CD1c-positive myeloid dendritic cell (primary cell): ENCODE results near the gene MEGF6.

Experiments used
- DNase-seq: peaks from one replicate; pipeline ENCODE4 v3.0.0-alpha.2; 2016; ENCODE audit errors: extremely low spot score

The MEGF6 gene

DNA sequence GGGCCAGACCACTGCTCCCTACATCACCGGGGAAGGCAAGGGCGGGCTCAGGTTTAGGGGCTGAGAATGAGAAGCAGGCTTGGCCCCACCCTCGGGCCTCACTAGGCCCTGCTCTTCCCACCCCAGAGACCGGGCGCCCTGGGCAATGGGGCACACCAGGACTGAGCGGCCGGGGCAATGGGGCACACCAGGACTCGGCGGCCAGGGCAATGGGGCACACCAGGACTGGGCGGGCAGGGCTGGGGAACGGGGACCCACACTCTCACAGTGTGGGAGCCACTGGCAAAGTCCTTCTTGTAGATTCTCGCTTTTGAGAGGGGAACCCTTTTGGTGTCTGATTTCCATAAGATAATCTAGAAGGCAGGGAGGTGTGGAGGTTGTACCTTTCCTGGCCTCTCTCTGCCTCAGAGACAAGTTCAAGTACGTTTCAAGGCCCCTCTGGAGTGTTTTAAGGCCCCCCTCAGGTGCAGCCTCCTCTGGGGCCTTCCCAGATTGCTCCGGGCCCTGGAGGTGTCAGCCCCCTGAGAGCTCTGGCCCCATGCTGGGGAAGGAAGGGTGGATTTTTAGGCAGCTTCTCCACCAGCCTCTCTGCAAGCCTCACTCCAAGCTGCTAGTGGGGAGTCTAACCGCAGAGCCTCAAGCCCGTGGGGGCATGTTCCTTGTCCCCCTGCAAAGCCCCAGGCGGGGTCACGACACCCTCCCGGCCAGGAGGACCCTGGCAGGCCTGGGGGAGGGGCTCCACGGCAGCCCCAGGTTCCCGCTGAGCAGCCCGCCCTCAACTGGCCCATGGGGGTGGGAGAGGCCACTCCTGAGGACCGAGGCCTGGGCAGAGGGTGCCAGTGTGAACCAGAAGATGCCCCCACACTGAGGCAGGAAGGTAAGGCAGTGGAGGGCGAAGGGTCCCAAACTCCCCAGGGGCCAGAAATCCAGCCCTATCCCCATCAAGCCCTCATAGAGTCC is 90.6 kb downstream of the MEGF6 start:
- no peak for DNase-seq

- no peak for DNase-seq
Observed at GRCh38 chr1:3519301-3519885, 91.9 kb downstream of the MEGF6 start.

DNA sequence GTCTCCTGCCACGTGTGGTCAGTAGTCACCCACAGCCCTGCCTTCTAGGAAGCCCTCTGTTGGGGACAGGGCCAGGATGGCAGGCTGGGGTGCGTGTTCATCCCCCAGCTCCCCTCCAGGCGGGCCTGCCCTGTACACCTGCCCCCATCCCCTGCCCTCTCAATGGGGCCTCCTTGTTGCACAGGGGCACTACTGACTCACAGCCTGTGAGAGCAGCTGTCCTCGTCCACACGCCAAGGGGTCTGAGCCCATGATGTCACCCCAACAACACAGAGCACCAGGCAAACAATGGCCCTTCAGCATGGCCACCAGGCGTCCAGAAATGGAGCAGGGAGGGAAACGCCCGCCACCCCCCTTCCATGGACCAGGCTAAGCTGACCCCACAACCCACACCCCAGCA is 92.6 kb downstream of the MEGF6 start:
- no peak for DNase-seq

DNA sequence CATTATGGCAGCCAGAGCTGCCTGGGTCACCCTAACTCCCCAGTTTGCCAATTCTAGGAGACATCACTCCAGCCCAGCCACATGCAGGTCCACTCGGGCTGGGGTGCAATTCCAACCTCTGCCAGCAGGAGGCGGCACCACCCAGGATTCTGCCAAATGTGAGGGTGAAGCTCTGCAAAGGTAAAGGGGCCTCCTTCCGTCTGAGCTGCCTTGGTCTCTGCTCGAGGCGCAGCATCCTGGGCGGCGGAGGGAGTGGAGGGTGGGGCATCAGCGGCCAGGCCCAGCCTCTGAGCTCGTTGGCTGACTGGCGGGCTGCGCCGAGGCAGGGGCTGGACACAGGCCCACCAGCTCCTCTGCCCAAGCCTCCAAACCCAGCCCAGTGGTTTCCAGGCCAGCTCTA is 93.1 kb downstream of the MEGF6 start:
- DNase-seq, result no peak

DNA sequence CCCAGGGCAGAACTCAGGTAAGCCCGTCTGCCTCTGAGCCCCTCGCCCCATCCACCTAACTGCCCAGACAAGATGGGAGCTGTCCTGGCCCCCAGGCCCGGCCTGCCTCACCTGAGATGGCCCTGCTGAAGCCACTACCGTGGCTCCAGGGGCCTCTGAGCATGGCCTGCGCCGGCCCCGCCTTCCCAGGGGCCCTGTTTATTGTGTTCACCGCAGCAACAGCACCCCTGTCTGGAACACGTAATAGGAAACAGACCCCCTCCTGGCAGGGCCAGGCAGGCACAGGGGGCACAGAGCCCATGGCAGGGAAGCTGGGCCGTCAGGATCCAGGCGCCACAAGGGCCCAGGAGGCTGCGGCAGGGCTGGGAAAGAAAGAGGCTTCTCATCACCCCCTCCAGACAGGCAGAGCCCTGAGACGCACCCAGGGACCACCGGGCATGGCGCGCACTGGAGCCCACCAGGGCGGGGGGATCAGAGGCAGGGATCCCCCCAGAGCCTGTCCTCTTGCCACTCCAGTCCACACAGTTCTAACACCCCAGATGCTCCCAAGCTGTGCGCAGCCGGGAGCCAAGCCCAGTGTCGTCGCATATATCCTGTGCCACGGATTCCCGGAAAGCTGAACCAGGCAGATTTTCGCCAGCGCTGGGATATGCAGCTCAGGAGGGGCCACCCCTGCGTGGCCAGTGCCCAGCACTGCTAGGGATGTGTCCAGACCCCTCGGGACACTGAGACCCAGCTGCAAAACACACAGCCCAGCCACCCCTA is 94.2 kb downstream of the MEGF6 start:
- DNase-seq, result no peak

- no peak for DNase-seq
Observed at GRCh38 chr1:3516481-3516869, 94.8 kb downstream of the MEGF6 start.

GRCh38 chr1:3515774-3516480 is 95.4 kb downstream of the MEGF6 start:
- DNase-seq, result no peak

GRCh38 chr1:3515272-3515671 is 96.0 kb downstream of the MEGF6 start:
- no peak for DNase-seq

DNA sequence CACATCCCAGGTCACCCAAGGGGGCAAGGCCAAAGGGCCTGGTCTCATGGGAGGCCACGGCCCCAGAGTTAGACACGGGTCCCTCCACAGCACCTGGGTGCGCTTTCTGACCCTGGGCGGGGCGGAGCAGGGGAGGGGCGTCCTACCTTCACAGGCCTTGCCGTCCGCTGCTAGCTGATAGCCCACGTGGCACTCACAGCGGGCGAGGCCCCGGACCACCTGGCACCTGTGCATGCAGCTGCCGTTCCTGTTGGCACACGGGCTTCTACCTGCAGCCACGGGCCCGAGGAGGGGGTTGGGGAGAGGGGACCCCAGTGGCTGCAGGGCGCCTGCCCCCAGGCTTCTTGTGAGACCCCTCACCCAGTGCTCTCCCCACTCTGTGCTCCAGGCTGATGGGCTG is 96.9 kb downstream of the MEGF6 start:
- DNase-seq, result no peak

DNA sequence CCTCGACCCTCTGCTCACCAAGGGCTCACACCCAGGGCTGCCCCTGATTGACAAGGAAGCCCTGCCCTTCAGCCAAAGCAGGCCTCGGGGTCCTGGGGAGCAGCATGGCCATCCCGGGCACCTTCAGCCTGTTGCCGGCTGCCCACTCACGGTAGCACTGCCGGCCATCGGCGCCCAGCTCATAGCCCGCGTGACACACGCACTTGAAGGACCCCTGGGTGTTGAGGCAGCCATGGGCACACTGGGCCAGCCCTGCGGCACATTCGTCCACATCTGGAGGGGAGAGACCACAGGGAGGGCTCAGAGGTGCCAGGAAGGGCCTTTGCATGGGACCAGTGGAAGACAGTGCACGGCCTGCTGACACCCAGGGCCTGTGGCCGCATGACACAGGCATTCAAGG is 99.5 kb downstream of the MEGF6 start:
- DNase-seq, result no peak

GRCh38 chr1:3511306-3511705 is 100.0 kb downstream of the MEGF6 start:
- DNase-seq, result no peak

DNA sequence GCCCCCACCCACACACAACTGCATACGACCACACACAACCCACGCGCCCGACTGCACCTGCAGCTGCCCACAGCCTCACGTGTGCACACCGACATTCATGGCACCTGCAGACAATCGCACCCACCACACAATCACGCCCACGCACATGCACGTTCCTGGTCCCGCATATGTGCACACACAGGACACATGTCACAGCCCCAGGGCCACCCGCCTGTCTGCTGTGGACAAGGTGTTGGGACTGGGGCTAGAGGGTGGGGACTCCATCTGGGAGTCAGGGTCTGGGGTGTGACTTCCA is 100.4 kb downstream of the MEGF6 start:
- no peak for DNase-seq

DNA sequence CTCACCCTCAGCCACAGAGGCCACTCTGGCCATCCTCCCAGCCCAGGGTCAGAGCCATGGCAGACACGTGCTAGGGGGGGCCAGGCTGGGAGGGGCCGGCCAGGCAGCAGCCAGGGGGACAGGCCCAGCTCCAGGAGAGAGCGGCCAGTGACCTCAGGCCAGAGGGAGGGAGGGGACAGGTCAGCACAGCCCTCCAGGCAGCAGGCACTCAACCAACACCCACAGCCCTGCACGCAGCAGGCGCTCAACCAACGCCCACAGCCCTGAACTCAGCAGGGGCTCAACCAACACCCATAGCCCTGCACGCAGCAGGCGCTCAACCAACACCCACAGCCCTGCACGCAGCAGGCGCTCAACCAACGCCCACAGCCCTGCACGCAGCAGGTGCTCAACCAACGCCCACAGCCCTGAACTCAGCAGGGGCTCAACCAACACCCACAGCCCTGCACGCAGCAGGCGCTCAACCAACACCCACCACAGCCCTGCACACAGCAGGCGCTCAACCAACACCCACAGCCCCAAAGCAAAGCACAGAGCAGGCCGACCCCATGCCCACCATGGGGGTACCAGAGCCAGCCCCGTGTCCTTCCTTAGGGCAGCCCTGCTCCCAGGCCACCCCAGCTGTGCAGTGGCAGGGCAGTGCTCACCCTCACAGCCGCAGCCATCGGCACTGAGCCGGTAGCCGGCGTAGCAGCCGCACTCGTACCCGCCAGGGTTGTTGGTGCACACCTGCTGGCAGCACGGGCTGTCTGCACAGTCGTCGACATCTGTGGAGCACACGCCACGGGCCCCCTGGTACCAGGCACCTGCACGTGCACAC is 101.0 kb downstream of the MEGF6 start:
- no peak for DNase-seq

- no peak for DNase-seq
Observed at GRCh38 chr1:3509721-3510120, 101.6 kb downstream of the MEGF6 start.

DNA sequence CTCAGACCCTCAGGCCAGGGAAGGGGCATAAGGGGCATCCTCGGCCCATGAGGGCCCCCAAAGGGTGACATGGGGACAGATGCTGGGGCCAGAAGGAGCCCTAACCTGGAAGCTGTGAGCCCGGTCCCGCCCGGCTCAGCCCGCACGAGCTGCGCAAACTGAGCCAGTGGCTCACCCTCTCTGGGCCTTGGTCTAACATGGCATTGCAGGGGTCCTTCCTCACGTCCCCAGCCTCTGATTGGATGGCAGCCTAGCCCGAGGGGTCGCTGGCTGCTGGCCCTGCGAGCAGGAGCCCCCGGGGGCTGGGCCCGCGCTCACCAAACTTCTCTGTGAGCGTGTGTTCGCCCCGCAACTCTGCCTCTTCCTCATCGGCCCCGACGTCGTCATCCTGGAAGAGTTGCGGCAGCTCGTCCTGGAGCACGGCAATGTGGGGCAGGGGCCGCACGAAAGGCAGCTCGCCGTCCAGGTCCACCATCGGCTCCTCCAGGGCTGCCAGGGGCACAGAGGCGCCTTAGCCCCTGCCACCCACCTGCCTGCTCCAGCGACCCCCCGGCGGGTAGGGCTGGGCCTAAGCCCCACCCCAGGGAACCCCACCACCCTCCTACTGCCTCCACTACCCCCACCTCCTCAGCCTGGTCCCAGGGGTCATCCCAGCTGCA is 102.4 kb downstream of the MEGF6 start:
- DNase-seq, result no peak

- no peak for DNase-seq
Observed at GRCh38 chr1:3507636-3508275, 103.6 kb downstream of the MEGF6 start.

DNA sequence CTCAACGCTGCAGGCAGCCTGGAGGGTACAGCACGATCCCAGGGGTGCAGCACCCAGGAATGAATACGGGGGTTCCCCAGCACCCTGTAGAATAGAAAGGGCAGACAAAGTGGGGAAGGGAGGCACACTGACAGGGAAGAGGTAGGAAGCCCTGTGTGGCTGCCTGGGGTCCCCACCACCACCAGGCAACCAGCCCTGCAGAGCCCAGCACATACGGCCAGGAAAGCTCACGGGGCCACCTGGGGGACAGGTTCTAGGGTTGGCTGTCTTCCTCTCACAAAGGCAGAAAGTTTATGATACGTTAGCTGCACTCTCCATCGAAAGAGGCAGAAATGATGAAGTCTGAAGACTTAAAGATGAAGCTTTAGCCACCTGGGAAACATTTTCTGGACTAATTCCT is 104.4 kb downstream of the MEGF6 start:
- no peak for DNase-seq

DNA sequence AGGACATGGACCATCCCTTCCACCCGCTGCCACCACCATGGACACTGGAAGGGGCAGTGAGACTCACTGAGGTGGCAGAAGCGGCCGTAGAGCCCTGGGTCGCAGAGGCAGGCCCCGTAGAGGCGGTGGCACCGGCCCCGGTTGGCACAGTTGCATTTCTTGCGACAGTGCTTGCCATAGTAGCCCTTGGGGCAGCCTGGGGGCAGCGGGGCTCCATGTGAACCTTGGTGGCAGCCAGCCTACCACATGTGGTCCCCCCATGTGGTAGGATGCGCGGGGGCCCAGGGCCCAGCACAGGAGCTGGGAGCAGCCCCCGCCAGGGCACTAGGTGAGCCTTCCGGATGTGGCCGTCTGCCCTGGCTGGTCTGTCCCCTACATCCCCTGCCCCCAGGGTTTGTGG is 105.3 kb downstream of the MEGF6 start:
- DNase-seq, result no peak

DNA sequence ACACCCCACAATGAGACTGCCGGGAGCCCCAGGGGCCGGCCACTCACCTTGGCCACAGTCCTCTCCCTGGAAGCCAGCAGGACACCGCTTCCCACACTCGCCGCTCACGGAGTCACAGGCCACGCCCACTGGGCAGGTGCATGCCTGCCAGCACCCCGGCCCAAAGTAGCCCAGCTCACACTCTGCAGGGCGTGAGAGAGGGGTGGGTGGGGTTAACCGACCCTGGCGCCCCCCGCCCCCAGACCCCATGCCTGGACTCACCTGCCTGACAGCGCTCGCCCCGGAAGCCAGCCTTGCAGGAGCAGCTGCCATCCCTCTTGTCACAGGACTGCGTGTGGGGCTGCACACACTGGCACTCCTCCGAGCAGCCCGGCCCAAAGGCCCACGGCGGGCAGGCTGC is 106.1 kb downstream of the MEGF6 start:
- no peak for DNase-seq

DNA sequence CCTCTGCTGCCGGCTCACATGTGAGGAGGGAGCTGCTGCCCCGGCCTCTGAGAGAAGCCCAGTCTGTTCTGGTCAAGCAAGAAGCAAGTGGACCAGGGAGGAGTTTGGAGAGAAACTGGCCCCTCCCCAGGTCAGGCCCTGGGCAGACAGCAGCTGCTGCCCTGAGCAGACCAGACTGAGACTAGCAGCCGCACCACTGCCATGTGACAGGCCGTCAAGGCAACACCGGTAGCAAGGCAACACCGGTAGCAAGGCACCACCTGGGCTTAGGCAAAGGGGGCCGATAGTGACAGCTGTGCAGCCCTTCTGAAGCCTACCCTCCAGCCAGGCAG is 106.5 kb downstream of the MEGF6 start:
- DNase-seq, result no peak
